GM12891 (cell line): ENCODE results near the gene ADAM10.

Experiments used
- PAX5 ChIP-seq: IDR thresholded peaks from 2 replicates; pipeline ENCODE4 v1.6.1; 2011; ENCODE audit warnings: low read length, moderate library complexity, mild to moderate bottlenecking; ENCODE audit not compliant: insufficient read depth, severe bottlenecking
- POLR2A ChIP-seq: IDR thresholded peaks from 2 replicates; pipeline ENCODE4 v1.6.1; 2011; ENCODE audit warnings: low read depth, low read length, control low read depth
- POLR2AphosphoS5 ChIP-seq: IDR thresholded peaks from 2 replicates; pipeline ENCODE4 v1.6.1; 2011; ENCODE audit warnings: low read depth, low read length, control low read depth
- SPI1 ChIP-seq: IDR thresholded peaks from 2 replicates; pipeline ENCODE4 v1.6.1; 2011; ENCODE audit warnings: low read depth, low read length, control low read depth
- TAF1 ChIP-seq: IDR thresholded peaks from 2 replicates; pipeline ENCODE4 v1.6.1; 2011; ENCODE audit warnings: low read depth, low read length, control low read depth

- TF ChIP-seq POLR2AphosphoS5, result no peak
- TF ChIP-seq TAF1, result no peak
- TF ChIP-seq POLR2A, result no peak
- TF ChIP-seq SPI1, result no peak
- TF ChIP-seq PAX5, result no peak
These were observed 193.5 kb downstream of the ADAM10 start for GRCh38 chr15:58556028-58556361.
